ENCODE data around the gene SLC9A3. TPM values are rescaled to one million over a fixed set of nuclear protein-coding genes. Genes with fewer than 3 reads are reported as not detected.

Gene SLC9A3
- total RNA-seq, 1 donor from 2014 or later, result 3.9 TPM

DNA sequence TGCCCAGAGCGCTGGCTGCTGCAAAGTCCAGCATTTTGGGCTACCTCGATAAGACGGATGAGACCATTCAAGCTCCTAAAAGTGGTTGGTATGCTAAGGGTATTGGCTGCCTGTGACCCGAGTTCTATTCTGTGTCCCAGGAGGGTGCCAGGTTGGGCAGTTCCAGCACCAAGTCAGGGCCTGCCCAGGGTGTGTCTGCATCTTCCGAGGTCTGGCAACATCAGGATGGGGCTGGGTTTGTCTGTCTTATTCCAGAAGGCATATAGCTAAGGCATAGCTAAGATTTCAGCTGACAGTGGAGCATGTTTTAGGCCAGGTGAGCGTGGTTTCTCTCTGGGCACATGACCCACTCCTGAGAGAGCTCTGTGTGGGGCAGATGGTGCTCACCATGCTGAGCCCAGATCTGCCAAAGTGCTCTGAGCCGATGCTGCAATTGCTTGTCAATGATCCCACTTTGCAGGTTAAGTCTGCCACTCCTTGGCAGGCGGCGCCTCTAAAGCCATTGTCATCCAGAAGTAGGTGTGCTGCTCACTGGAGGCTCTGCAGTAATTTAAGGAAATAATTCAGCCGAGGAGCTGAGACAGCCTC, 7.8 kb downstream of the SLC9A3 start:
- TF ChIP-seq, protein P1, sequence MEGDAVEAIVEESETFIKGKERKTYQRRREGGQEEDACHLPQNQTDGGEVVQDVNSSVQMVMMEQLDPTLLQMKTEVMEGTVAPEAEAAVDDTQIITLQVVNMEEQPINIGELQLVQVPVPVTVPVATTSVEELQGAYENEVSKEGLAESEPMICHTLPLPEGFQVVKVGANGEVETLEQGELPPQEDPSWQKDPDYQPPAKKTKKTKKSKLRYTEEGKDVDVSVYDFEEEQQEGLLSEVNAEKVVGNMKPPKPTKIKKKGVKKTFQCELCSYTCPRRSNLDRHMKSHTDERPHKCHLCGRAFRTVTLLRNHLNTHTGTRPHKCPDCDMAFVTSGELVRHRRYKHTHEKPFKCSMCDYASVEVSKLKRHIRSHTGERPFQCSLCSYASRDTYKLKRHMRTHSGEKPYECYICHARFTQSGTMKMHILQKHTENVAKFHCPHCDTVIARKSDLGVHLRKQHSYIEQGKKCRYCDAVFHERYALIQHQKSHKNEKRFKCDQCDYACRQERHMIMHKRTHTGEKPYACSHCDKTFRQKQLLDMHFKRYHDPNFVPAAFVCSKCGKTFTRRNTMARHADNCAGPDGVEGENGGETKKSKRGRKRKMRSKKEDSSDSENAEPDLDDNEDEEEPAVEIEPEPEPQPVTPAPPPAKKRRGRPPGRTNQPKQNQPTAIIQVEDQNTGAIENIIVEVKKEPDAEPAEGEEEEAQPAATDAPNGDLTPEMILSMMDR (IDR thresholded peaks at IDR 0.05), result no peak
- TF ChIP-seq POLR2A (IDR thresholded peaks at IDR 0.05), result no peak
- peak; percentile 14 to 46 for TF ChIP-seq POLR2AphosphoS5 (IDR thresholded peaks at IDR 0.05; ENCODE audit: insufficient read depth in 1 of 2, low read depth in 1 of 2)
- no peaks in the 10 kb centered on the region for H3K9me3 ChIP-seq
- H3K36me3 ChIP-seq, result no peaks in the 10 kb centered on the region
- peaks cover 25% of the 10 kb centered on the region for H3K4me1 ChIP-seq
- H3K27ac ChIP-seq, result no peak overlapping the region
- intact Hi-C loops (cut with DNase I), result no loop called here
- DNase-seq (ENCODE audit: extremely low spot score in 2 of 2), result no peak
- H3K27me3 ChIP-seq, result peaks cover 5% of the 10 kb centered on the region
- H3K4me3 ChIP-seq, result no peak overlapping the region

DNA sequence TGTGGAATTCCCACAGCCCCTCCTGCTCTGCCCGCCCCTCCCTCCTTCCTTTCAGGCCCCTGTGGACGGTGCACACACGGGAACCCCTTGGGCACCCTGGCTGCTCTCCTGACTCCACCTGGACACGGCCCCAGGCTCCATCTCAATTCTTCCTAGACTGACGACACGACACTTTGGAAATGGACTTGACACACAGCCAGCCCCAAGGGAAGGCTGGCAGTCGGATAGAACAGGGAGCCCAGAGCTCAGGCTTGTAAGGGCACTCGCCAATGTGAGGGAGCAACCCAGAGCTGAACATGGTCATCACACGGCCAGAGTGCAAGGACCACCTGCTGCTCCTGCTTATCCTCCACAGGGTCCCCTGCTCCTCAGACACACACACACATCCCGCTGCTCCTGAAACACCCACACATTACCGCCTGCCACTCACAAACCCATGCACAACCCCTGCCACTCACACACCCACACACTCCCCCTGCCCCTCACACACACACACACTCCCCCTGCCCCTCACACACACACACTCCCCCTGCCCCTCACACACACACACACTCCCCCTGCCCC, 8.9 kb downstream of the SLC9A3 start:
- no peaks in the 10 kb centered on the region for H3K36me3 ChIP-seq
- TF ChIP-seq POLR2AphosphoS5 (IDR thresholded peaks at IDR 0.05; ENCODE audit: insufficient read depth in 1 of 2, low read depth in 1 of 2) (no peak), POLR2A (IDR thresholded peaks at IDR 0.05) (no peak)
- TF ChIP-seq, protein P1 (IDR thresholded peaks at IDR 0.05), result no peak
- no peaks in the 10 kb centered on the region for H3K9me3 ChIP-seq
- no peaks in the 10 kb centered on the region for H3K27me3 ChIP-seq
- intact Hi-C loops (cut with DNase I), result no loop called here
- H3K4me3 ChIP-seq, result no peak overlapping the region
- DNase-seq (ENCODE audit: extremely low spot score in 2 of 2), result no peak
- H3K4me1 ChIP-seq, result peaks cover 25% of the 10 kb centered on the region
- H3K27ac ChIP-seq, result no peak overlapping the region

DNA sequence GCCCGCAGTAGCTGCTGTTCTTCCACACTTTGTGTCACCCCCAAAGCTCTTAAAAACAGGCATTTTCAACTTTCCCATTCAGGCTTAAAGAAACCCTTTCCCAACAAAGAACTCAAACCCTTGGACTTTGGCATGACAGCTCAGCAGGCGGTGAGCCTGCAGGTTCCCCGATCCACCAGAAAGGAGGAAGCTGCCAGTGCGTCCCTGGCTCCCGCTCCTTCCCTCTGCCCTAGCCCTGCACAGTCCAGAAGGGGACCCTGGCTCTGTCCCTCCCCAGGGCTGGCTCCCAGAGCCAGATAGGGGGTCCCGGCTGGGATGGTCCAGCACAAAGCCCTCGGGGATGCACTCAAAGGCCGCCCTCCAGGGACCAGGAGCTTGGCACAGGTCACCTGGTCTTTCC, 9.6 kb downstream of the SLC9A3 start:
- no peaks in the 10 kb centered on the region for H3K27me3 ChIP-seq

GRCh38 chr5:514101-514485, 10.2 kb downstream of the SLC9A3 start:
- DNase-seq (ENCODE audit: extremely low spot score in 2 of 2), result no peak
- H3K36me3 ChIP-seq, result no peaks in the 10 kb centered on the region
- peaks cover 25% of the 10 kb centered on the region for H3K4me1 ChIP-seq
- H3K4me3 ChIP-seq, result no peak overlapping the region
- no peaks in the 10 kb centered on the region for H3K27me3 ChIP-seq
- no peaks in the 10 kb centered on the region for H3K9me3 ChIP-seq
- TF ChIP-seq, protein P1 (IDR thresholded peaks at IDR 0.05), result no peak
- peak overlapping the region; percentile 50 for H3K27ac ChIP-seq
- intact Hi-C loops (cut with DNase I), result no loop called here

More for the DNA sequence above, 9.6 kb downstream of the SLC9A3 start:
- Histone ChIP-seq H3K9me3 (no peaks in the 10 kb centered on the region), H3K36me3 (no peaks in the 10 kb centered on the region), H3K4me1 (peaks cover 25% of the 10 kb centered on the region), H3K4me3 (no peak overlapping the region), H3K27ac (no peak overlapping the region)
- no peak for TF ChIP-seq POLR2AphosphoS5 (IDR thresholded peaks at IDR 0.05; ENCODE audit: insufficient read depth in 1 of 2, low read depth in 1 of 2)
- TF ChIP-seq, protein P1 (IDR thresholded peaks at IDR 0.05), result no peak
- DNase-seq (ENCODE audit: extremely low spot score in 2 of 2), result no peak
- intact Hi-C loops (cut with DNase I), result no loop called here

- intact Hi-C loops (cut with DNase I), result no loop called here
- Histone ChIP-seq H3K9me3 (no peaks in the 10 kb centered on the region), H3K27ac (peak overlapping the region; percentile 50), H3K4me3 (no peak overlapping the region), H3K27me3 (no peaks in the 10 kb centered on the region), H3K36me3 (no peaks in the 10 kb centered on the region), H3K4me1 (peaks cover 21% of the 10 kb centered on the region)
- no peak for TF ChIP-seq POLR2AphosphoS5 (IDR thresholded peaks at IDR 0.05; ENCODE audit: insufficient read depth in 1 of 2, low read depth in 1 of 2)
- no peak for DNase-seq (ENCODE audit: extremely low spot score in 2 of 2)
Measured at GRCh38 chr5:513216-514100, 10.8 kb downstream of the SLC9A3 start.
